ENCODE results near the gene MBP. TPM values are rescaled to one million over a fixed set of nuclear protein-coding genes. Genes with fewer than 3 reads are reported as not detected.

The MBP gene
- total RNA-seq, 2 experiments from 2014 or later: 13.5 to 28.9 TPM

- no peaks in the 10 kb centered on the region for H3K9me3 ChIP-seq (ENCODE audit: low read length)
- H3K27ac ChIP-seq (ENCODE audit: low read depth, low read length, poor library complexity, severe bottlenecking): no peak overlapping the region
- ChIA-PET CTCF (ENCODE audit: unreplicated experiment) (no interaction called here), POLR2A (no interaction called here)
- no TSS peak for BruUV-seq (replicated peaks)
- no peak for TF ChIP-seq EZH2phosphoT487 (IDR thresholded peaks at IDR 0.05; ENCODE audit: borderline replicate concordance, low read depth, low read length)
- TF ChIP-seq, protein P1, sequence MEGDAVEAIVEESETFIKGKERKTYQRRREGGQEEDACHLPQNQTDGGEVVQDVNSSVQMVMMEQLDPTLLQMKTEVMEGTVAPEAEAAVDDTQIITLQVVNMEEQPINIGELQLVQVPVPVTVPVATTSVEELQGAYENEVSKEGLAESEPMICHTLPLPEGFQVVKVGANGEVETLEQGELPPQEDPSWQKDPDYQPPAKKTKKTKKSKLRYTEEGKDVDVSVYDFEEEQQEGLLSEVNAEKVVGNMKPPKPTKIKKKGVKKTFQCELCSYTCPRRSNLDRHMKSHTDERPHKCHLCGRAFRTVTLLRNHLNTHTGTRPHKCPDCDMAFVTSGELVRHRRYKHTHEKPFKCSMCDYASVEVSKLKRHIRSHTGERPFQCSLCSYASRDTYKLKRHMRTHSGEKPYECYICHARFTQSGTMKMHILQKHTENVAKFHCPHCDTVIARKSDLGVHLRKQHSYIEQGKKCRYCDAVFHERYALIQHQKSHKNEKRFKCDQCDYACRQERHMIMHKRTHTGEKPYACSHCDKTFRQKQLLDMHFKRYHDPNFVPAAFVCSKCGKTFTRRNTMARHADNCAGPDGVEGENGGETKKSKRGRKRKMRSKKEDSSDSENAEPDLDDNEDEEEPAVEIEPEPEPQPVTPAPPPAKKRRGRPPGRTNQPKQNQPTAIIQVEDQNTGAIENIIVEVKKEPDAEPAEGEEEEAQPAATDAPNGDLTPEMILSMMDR (conservative IDR thresholded peaks at IDR 0.05; ENCODE audit: low read length): no peak
- intact Hi-C loops (cut with micrococcal nuclease; ENCODE audit: unreplicated experiment): loop anchor here (2.0 kb wide), 3 partner anchors 53 to 209 kb away; no protein-coding TSS in a partner anchor
- H3K4me2 ChIP-seq (ENCODE audit: low read length): 0 out of 2 replicates have a peak overlapping the region, but pooled peaks have one; percentile 5
- H3K79me2 ChIP-seq (ENCODE audit: insufficient read depth, low read depth, low read length): no peaks in the 10 kb centered on the region
- H3K9me2 ChIP-seq (ENCODE audit: insufficient read depth, low read length): no peaks in the 10 kb centered on the region
- H3K4me1 ChIP-seq (ENCODE audit: insufficient read depth, low read length, poor library complexity, severe bottlenecking): peaks cover 7% of the 10 kb centered on the region
- no peak for DNase-seq (ENCODE audit: low spot score)
- no peaks in the 10 kb centered on the region for H4K20me1 ChIP-seq (ENCODE audit: insufficient read depth, low read length)
- H2AFZ ChIP-seq (ENCODE audit: low read length): no peak overlapping the region
- H3K36me3 ChIP-seq (ENCODE audit: insufficient read depth, low read length): no peaks in the 10 kb centered on the region
- no peak overlapping the region for H3K4me3 ChIP-seq (ENCODE audit: low read depth, low read length, poor library complexity, severe bottlenecking)
Measured at GRCh38 chr18:77001979-77002378, 130.6 kb downstream of the MBP start.

DNA sequence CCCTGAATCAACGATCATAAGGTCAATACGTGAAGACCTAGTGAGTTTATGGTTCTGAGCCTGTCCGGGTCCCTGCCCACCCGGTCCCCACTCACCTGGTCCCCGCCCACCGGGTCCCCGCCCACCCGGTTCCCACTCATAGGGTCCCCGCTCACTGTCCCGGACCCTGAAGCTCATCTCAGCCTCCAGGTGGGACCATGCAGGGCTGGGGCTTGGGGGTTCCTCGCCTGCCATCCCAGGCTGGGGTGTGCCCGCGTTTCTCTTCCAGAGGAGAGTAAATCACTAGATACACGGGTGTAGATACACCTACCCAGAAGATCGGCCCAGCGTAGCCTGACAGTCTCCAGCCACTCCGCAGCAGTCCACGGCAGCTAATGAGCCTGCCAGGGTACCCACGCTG is 131.5 kb downstream of the MBP start:
- Histone ChIP-seq H3K9me2 (ENCODE audit: insufficient read depth, low read length) (no peaks in the 10 kb centered on the region), H3K4me1 (ENCODE audit: insufficient read depth, low read length, poor library complexity, severe bottlenecking) (peaks cover 7% of the 10 kb centered on the region), H2AFZ (ENCODE audit: low read length) (peak overlapping the region; percentile 87; the same call in 1 of the 2 replicates), H3K9me3 (ENCODE audit: low read length) (no peaks in the 10 kb centered on the region), H3K4me3 (ENCODE audit: low read depth, low read length, poor library complexity, severe bottlenecking) (no peak overlapping the region), H4K20me1 (ENCODE audit: insufficient read depth, low read length) (no peaks in the 10 kb centered on the region), H3K4me2 (ENCODE audit: low read length) (no peak overlapping the region), H3K27ac (ENCODE audit: low read depth, low read length, poor library complexity, severe bottlenecking) (no peak overlapping the region), H3K36me3 (ENCODE audit: insufficient read depth, low read length) (no peaks in the 10 kb centered on the region), H3K79me2 (ENCODE audit: insufficient read depth, low read depth, low read length) (no peaks in the 10 kb centered on the region)
- POLR2A ChIA-PET: no interaction called here
- DNase-seq (ENCODE audit: low spot score): no peak
- CTCF ChIA-PET (ENCODE audit: unreplicated experiment): interaction anchor here (1.5 kb wide), 1 partner anchor 17 kb away, joined by 3 read pairs; no protein-coding TSS in a partner anchor
- no TSS peak for BruUV-seq (replicated peaks)
- TF ChIP-seq, protein P1 (conservative IDR thresholded peaks at IDR 0.05; ENCODE audit: low read length): no peak
- no peak for TF ChIP-seq EZH2phosphoT487 (IDR thresholded peaks at IDR 0.05; ENCODE audit: borderline replicate concordance, low read depth, low read length)
- intact Hi-C loops (cut with micrococcal nuclease; ENCODE audit: unreplicated experiment): loop anchor here (2.0 kb wide), 3 partner anchors 54 to 210 kb away; no protein-coding TSS in a partner anchor

DNA sequence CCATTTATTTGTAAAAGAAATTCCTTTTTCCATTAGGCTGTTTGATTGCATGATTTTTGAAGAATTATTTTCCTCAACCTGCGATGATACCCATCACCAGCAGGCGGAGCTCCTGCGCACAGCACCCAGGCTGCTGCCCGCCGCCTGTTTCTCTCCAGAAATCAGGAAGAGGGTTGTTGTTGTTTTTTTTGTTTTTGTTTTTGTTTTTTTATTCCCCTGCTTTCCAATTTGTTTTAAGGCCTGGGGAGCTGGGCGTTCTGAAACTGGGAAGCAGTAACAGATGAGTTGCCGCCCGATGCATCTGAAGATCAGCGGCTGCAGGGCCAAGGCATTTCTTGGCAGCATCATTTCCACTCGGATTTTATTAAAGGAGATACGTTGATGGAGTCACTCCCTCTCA is 132.1 kb downstream of the MBP start:
- ChIA-PET CTCF (ENCODE audit: unreplicated experiment) (interaction anchor here (0.6 to 1.5 kb wide), 2 partner anchors 17 to 211 kb away, joined by 3 read pairs; no protein-coding TSS in a partner anchor), POLR2A (interaction anchor here (1.0 kb wide), 1 partner anchor 54 kb away, joined by 5 read pairs; no protein-coding TSS in a partner anchor)
- no TSS peak for BruUV-seq (replicated peaks)
- intact Hi-C loops (cut with micrococcal nuclease; ENCODE audit: unreplicated experiment): loop anchor here (2.0 kb wide), 3 partner anchors 54 to 210 kb away; no protein-coding TSS in a partner anchor
- Histone ChIP-seq H3K79me2 (ENCODE audit: insufficient read depth, low read depth, low read length) (no peaks in the 10 kb centered on the region), H3K27ac (ENCODE audit: low read depth, low read length, poor library complexity, severe bottlenecking) (no peak overlapping the region), H3K9me3 (ENCODE audit: low read length) (no peaks in the 10 kb centered on the region), H3K4me2 (ENCODE audit: low read length) (peak overlapping the region; percentile 36; the same call in 1 of the 2 replicates), H3K4me3 (ENCODE audit: low read depth, low read length, poor library complexity, severe bottlenecking) (no peak overlapping the region), H2AFZ (ENCODE audit: low read length) (peak overlapping the region; percentile 87), H4K20me1 (ENCODE audit: insufficient read depth, low read length) (no peaks in the 10 kb centered on the region), H3K36me3 (ENCODE audit: insufficient read depth, low read length) (no peaks in the 10 kb centered on the region), H3K4me1 (ENCODE audit: insufficient read depth, low read length, poor library complexity, severe bottlenecking) (peaks cover 7% of the 10 kb centered on the region), H3K9me2 (ENCODE audit: insufficient read depth, low read length) (no peaks in the 10 kb centered on the region)
- DNase-seq (ENCODE audit: low spot score): peak; percentile 40
- TF ChIP-seq, protein P1 (conservative IDR thresholded peaks at IDR 0.05; ENCODE audit: low read length): peak; percentile 91
- TF ChIP-seq EZH2phosphoT487 (IDR thresholded peaks at IDR 0.05; ENCODE audit: borderline replicate concordance, low read depth, low read length): no peak

Data from OCI-LY7 (cell line).